HEK293 (cell line): ENCODE measurements around the gene TMEM250.

ENCODE experiments used
- CTCF ChIA-PET: fragments of 350-600 bp; formaldehyde crosslinking; extraction: SDS; loops from one replicate; lab custom pipeline; 2021; ENCODE audit warnings: antibody characterized with exemption; lab: Yijun Ruan, JAX
- POLR2A ChIA-PET: fragments of 300-600 bp; formaldehyde crosslinking; extraction: SDS; loops from one replicate; lab custom pipeline; 2020; ENCODE audit warnings: antibody characterized with exemption, inconsistent platforms; lab: Yijun Ruan, JAX
- H3K27ac ChIP-seq: fragments of 200-500 bp; sonication (Bioruptor generic); 2 replicates; pipeline ENCODE4 v1.5.1; 2014; ENCODE audit warnings: low read depth, low read length, control low read depth, inconsistent platforms; ENCODE audit errors: extremely low read depth
- H3K36me3 ChIP-seq, 2 experiments: fragments of 200-500 bp in 1 of 2; sonication (Bioruptor generic) in 1 of 2; 1 replicate in 1 of 2; 2 replicates in 1 of 2; pipeline ENCODE4 v1.5.1; 2014 to 2017; ENCODE audit warnings: inconsistent platforms in 2 of 2, low read length in 2 of 2; ENCODE audit not compliant: control insufficient read depth in 2 of 2, insufficient read depth in 1 of 2
- H3K4me1 ChIP-seq: fragments of 200-500 bp; sonication (Bioruptor generic); 2 replicates; pipeline ENCODE4 v1.5.1; 2014; ENCODE audit warnings: mild to moderate bottlenecking, low read length, inconsistent platforms; ENCODE audit not compliant: control insufficient read depth, insufficient read depth
- H3K4me3 ChIP-seq: 2 replicates; pipeline ENCODE4 v1.5.1; 2011; ENCODE audit warnings: low read depth, mild to moderate bottlenecking, control low read depth, low read length, moderate library complexity
- H3K9me3 ChIP-seq: fragments of 200-500 bp; sonication (Bioruptor generic); 2 replicates; pipeline ENCODE4 v1.5.1; 2014; ENCODE audit warnings: low read depth, low read length, inconsistent platforms; ENCODE audit not compliant: control insufficient read depth, insufficient read depth
- GLIS2 ChIP-seq: fragments of 450-650 bp; formaldehyde crosslinking; IDR thresholded peaks from 2 replicates; pipeline ENCODE4 v1.5.1; 2016; ENCODE audit warnings: missing biosample characterization, missing genetic modification characterization
- PATZ1 ChIP-seq: fragments of 450-650 bp; formaldehyde crosslinking; IDR thresholded peaks from 2 replicates; pipeline ENCODE4 v1.5.1; 2016; ENCODE audit warnings: missing biosample characterization, missing genetic modification characterization
- REPIN1 ChIP-seq: fragments of 450-650 bp; formaldehyde crosslinking; IDR thresholded peaks from 2 replicates; pipeline ENCODE4 v1.5.1; 2017; ENCODE audit warnings: missing biosample characterization, missing genetic modification characterization, low read depth
- ZFP3 ChIP-seq: fragments of 450-650 bp; formaldehyde crosslinking; IDR thresholded peaks from 2 replicates; pipeline ENCODE4 v1.5.1; 2016; ENCODE audit warnings: low read depth, missing biosample characterization, missing genetic modification characterization
- ZNF114 ChIP-seq: fragments of 450-650 bp; formaldehyde crosslinking; IDR thresholded peaks from 2 replicates; pipeline ENCODE4 v1.5.0; 2017; ENCODE audit warnings: missing biosample characterization, missing genetic modification characterization
- ZNF133 ChIP-seq: fragments of 450-650 bp; formaldehyde crosslinking; IDR thresholded peaks from 2 replicates; pipeline ENCODE4 v1.5.1; 2016; ENCODE audit warnings: missing biosample characterization, missing genetic modification characterization
- ZNF18 ChIP-seq: fragments of 450-650 bp; formaldehyde crosslinking; IDR thresholded peaks from 2 replicates; pipeline ENCODE4 v1.5.1; 2016; ENCODE audit warnings: missing biosample characterization, missing genetic modification characterization
- ZNF335 ChIP-seq: fragments of 450-650 bp; formaldehyde crosslinking; conservative IDR thresholded peaks from 2 replicates; pipeline ENCODE4 v1.5.1; 2016; ENCODE audit warnings: missing biosample characterization, missing genetic modification characterization
- ZNF350 ChIP-seq: fragments of 450-650 bp; formaldehyde crosslinking; IDR thresholded peaks from 2 replicates; pipeline ENCODE4 v1.5.0; 2017; ENCODE audit warnings: missing biosample characterization, mild to moderate bottlenecking, missing genetic modification characterization
- ZNF416 ChIP-seq: fragments of 450-650 bp; formaldehyde crosslinking; IDR thresholded peaks from 2 replicates; pipeline ENCODE4 v1.5.1; 2016; ENCODE audit warnings: missing biosample characterization, missing genetic modification characterization
- ZNF423 ChIP-seq: fragments of 450-650 bp; formaldehyde crosslinking; IDR thresholded peaks from 2 replicates; pipeline ENCODE4 v1.5.1; 2016; ENCODE audit warnings: missing biosample characterization, missing genetic modification characterization
- ZNF433 ChIP-seq: fragments of 450-650 bp; formaldehyde crosslinking; IDR thresholded peaks from 2 replicates; pipeline ENCODE4 v1.5.1; 2016; ENCODE audit warnings: missing biosample characterization, missing genetic modification characterization, low read depth
- ZNF571 ChIP-seq: fragments of 450-650 bp; formaldehyde crosslinking; IDR thresholded peaks from 2 replicates; pipeline ENCODE4 v1.5.0; 2017; ENCODE audit warnings: missing biosample characterization, missing genetic modification characterization
- ZNF600 ChIP-seq: fragments of 450-650 bp; formaldehyde crosslinking; IDR thresholded peaks from 2 replicates; pipeline ENCODE4 v1.5.1; 2016; ENCODE audit warnings: missing biosample characterization, missing genetic modification characterization
- ZNF621 ChIP-seq: fragments of 450-650 bp; formaldehyde crosslinking; IDR thresholded peaks from 2 replicates; pipeline ENCODE4 v1.5.1; 2017; ENCODE audit warnings: missing biosample characterization, missing genetic modification characterization
- ZNF658 ChIP-seq: fragments of 450-650 bp; formaldehyde crosslinking; IDR thresholded peaks from 2 replicates; pipeline ENCODE4; 2016; ENCODE audit warnings: missing biosample characterization, missing genetic modification characterization
- TF ChIP-seq, protein P1 (sequence below): fragments of 450-650 bp; formaldehyde crosslinking; IDR thresholded peaks from 2 replicates; pipeline ENCODE4 v1.5.1; 2016; ENCODE audit warnings: missing biosample characterization, missing genetic modification characterization
- TF ChIP-seq, protein P2 (sequence below): fragments of 450-650 bp; formaldehyde crosslinking; IDR thresholded peaks from 2 replicates; pipeline ENCODE4 v1.5.0; 2017; ENCODE audit warnings: missing biosample characterization, missing genetic modification characterization, borderline replicate concordance
- TF ChIP-seq, protein P3 (sequence below): fragments of 450-650 bp; formaldehyde crosslinking; IDR thresholded peaks from 2 replicates; pipeline ENCODE4 v1.5.1; 2017; ENCODE audit warnings: missing biosample characterization, mild to moderate bottlenecking, missing genetic modification characterization, moderate library complexity
- TF ChIP-seq, protein P4 (sequence below): fragments of 450-650 bp; formaldehyde crosslinking; IDR thresholded peaks from 2 replicates; pipeline ENCODE4 v1.5.1; 2016; ENCODE audit warnings: missing biosample characterization, missing genetic modification characterization
- TF ChIP-seq, protein P5 (sequence below): fragments of 450-650 bp; formaldehyde crosslinking; IDR thresholded peaks from 2 replicates; pipeline ENCODE4 v1.5.1; 2016; ENCODE audit warnings: missing biosample characterization, missing genetic modification characterization

Gene TMEM250

DNA sequence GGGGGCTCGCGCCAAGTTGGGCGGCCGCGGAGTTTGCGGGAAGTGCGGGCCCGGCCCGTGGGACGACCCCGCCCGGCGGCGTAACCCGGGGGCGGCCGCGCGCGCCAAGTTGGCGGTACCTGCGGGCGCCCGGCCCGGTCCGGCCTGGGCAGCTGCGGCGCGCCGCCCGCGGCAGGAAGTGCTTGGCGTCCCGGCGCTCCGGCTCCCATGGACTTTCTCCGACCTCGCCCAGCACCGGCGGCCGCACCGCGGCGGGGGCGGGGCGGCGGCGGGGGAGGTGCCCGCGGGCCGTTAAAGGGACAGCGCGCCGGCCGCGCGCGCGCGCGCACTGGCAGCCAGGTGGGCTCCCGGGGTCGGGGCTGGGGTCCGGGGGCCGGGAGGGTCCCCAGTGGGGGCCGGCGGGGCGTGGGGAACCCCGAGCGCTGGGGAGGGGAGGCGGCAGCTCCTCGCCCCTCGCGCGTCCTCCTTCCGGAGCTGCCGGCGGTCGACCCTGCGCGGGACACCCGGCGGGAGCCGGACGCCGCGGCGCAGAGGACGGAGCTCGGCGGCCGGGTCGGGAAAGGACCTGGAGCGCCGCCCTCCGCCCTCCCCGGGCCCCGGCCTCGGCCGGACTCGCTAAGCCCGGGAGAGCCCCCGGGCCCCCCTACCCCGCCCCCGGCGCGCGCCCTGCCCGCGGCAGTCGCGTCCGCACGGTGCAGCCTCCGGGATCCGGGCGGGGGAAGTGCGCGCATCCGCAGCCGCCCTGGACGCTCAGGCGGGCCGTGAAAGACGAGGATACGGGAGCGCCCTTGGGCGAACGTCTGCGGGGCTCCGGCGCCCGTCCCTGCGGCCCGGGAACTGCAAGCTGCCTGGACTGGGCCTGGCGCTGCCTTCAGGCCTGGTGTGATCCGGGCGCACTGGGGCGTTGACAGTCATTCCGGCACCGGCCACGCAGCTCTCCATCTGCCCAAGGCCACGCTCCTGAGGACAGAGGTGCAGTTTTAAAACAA is 23.3 kb downstream of the TMEM250 start, which contains the start of gene NACC2:
TSS of gene NACC2 (minus strand) at position 220 of the 989 bp plus-strand sequence. CDS start 44,768 bp downstream, outside the sequence.
- Histone ChIP-seq H3K36me3 (peaks cover 0 to 11% of the 10 kb centered on the region in 2 experiments; a peak in 1 of 3 replicates), H3K4me1 (peaks cover 3% of the 10 kb centered on the region; the same call in 1 of the 2 replicates), H3K4me3 (peak within 1 kb of the TSS; percentile 63), H3K9me3 (no peaks in the 10 kb centered on the region), H3K27ac (peak within 1 kb of the TSS; percentile 88)
- POLR2A ChIA-PET = interaction anchor here (0.7 to 6.9 kb wide), 9 partner anchors 14 to 134 kb away, joined by 3 to 84 read pairs (median 5); partner anchors contain the start of genes TMEM250 and UBAC1
- CTCF ChIA-PET = interaction anchor here (0.6 to 1.9 kb wide), 10 partner anchors 14 to 635 kb away, joined by 3 to 6 read pairs (median 4); no protein-coding TSS in a partner anchor
- TF ChIP-seq, protein P1, sequence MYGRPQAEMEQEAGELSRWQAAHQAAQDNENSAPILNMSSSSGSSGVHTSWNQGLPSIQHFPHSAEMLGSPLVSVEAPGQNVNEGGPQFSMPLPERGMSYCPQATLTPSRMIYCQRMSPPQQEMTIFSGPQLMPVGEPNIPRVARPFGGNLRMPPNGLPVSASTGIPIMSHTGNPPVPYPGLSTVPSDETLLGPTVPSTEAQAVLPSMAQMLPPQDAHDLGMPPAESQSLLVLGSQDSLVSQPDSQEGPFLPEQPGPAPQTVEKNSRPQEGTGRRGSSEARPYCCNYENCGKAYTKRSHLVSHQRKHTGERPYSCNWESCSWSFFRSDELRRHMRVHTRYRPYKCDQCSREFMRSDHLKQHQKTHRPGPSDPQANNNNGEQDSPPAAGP (tag by site-specific recombination) = 0 out of 2 replicates have a peak, but pooled peaks have one; percentile 13
- no peak for TF ChIP-seq ZNF621 (tag by site-specific recombination)
- TF ChIP-seq ZNF350 = no peak
- TF ChIP-seq PATZ1 (tag by site-specific recombination) = peak; percentile 16; the same call in 1 of the 2 replicates
- TF ChIP-seq, protein P2, sequence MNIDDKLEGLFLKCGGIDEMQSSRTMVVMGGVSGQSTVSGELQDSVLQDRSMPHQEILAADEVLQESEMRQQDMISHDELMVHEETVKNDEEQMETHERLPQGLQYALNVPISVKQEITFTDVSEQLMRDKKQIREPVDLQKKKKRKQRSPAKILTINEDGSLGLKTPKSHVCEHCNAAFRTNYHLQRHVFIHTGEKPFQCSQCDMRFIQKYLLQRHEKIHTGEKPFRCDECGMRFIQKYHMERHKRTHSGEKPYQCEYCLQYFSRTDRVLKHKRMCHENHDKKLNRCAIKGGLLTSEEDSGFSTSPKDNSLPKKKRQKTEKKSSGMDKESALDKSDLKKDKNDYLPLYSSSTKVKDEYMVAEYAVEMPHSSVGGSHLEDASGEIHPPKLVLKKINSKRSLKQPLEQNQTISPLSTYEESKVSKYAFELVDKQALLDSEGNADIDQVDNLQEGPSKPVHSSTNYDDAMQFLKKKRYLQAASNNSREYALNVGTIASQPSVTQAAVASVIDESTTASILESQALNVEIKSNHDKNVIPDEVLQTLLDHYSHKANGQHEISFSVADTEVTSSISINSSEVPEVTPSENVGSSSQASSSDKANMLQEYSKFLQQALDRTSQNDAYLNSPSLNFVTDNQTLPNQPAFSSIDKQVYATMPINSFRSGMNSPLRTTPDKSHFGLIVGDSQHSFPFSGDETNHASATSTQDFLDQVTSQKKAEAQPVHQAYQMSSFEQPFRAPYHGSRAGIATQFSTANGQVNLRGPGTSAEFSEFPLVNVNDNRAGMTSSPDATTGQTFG (tag by site-specific recombination) = no peak
- TF ChIP-seq REPIN1 (tag by site-specific recombination) = no peak
- peak; percentile 62 for TF ChIP-seq ZNF335
- TF ChIP-seq ZNF114 (tag by site-specific recombination) = no peak
- TF ChIP-seq, protein P3, sequence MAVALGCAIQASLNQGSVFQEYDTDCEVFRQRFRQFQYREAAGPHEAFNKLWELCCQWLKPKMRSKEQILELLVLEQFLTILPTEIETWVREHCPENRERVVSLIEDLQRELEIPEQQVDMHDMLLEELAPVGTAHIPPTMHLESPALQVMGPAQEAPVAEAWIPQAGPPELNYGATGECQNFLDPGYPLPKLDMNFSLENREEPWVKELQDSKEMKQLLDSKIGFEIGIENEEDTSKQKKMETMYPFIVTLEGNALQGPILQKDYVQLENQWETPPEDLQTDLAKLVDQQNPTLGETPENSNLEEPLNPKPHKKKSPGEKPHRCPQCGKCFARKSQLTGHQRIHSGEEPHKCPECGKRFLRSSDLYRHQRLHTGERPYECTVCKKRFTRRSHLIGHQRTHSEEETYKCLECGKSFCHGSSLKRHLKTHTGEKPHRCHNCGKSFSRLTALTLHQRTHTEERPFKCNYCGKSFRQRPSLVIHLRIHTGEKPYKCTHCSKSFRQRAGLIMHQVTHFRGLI = no peak
- TF ChIP-seq, protein P4, sequence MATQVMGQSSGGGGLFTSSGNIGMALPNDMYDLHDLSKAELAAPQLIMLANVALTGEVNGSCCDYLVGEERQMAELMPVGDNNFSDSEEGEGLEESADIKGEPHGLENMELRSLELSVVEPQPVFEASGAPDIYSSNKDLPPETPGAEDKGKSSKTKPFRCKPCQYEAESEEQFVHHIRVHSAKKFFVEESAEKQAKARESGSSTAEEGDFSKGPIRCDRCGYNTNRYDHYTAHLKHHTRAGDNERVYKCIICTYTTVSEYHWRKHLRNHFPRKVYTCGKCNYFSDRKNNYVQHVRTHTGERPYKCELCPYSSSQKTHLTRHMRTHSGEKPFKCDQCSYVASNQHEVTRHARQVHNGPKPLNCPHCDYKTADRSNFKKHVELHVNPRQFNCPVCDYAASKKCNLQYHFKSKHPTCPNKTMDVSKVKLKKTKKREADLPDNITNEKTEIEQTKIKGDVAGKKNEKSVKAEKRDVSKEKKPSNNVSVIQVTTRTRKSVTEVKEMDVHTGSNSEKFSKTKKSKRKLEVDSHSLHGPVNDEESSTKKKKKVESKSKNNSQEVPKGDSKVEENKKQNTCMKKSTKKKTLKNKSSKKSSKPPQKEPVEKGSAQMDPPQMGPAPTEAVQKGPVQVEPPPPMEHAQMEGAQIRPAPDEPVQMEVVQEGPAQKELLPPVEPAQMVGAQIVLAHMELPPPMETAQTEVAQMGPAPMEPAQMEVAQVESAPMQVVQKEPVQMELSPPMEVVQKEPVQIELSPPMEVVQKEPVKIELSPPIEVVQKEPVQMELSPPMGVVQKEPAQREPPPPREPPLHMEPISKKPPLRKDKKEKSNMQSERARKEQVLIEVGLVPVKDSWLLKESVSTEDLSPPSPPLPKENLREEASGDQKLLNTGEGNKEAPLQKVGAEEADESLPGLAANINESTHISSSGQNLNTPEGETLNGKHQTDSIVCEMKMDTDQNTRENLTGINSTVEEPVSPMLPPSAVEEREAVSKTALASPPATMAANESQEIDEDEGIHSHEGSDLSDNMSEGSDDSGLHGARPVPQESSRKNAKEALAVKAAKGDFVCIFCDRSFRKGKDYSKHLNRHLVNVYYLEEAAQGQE (tag by site-specific recombination) = no peak
- TF ChIP-seq ZNF133 = no peak
- TF ChIP-seq ZNF658 (tag by site-specific recombination) = no peak
- peak; percentile 76 for TF ChIP-seq ZNF423 (tag by site-specific recombination)
- TF ChIP-seq ZNF600 (tag by site-specific recombination) = 0 out of 2 replicates have a peak, but pooled peaks have one; percentile 40
- TF ChIP-seq ZNF416 (tag by site-specific recombination) = no peak
- TF ChIP-seq ZNF571 = no peak
- TF ChIP-seq GLIS2 (tag by site-specific recombination) = no peak
- no peak for TF ChIP-seq ZFP3
- no peak for TF ChIP-seq ZNF433 (tag by site-specific recombination)
- TF ChIP-seq, protein P5, sequence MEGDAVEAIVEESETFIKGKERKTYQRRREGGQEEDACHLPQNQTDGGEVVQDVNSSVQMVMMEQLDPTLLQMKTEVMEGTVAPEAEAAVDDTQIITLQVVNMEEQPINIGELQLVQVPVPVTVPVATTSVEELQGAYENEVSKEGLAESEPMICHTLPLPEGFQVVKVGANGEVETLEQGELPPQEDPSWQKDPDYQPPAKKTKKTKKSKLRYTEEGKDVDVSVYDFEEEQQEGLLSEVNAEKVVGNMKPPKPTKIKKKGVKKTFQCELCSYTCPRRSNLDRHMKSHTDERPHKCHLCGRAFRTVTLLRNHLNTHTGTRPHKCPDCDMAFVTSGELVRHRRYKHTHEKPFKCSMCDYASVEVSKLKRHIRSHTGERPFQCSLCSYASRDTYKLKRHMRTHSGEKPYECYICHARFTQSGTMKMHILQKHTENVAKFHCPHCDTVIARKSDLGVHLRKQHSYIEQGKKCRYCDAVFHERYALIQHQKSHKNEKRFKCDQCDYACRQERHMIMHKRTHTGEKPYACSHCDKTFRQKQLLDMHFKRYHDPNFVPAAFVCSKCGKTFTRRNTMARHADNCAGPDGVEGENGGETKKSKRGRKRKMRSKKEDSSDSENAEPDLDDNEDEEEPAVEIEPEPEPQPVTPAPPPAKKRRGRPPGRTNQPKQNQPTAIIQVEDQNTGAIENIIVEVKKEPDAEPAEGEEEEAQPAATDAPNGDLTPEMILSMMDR (tag by site-specific recombination) = no peak
- TF ChIP-seq ZNF18 = 0 out of 2 replicates have a peak, but pooled peaks have one; percentile 40
